HCT116 (cell line): Measurements from ENCODE around the gene MIER2.

Experiments
- CTCF ChIP-seq, 3 experiments: fragments of 200-600 bp in 1 of 3; sonication (generic) in 1 of 3; IDR thresholded peaks in 2 of 3; conservative IDR thresholded peaks in 1 of 3; 2 replicates each; pipeline ENCODE4 v1.5.1; 2012 to 2017; ENCODE audit warnings: low read depth in 2 of 3, low read length in 2 of 3, antibody characterized with exemption in 1 of 3, borderline replicate concordance in 1 of 3, control low read depth in 1 of 3, mild to moderate bottlenecking in 1 of 3, mixed read lengths in 1 of 3, mixed run types in 1 of 3, moderate library complexity in 1 of 3; ENCODE audit not compliant: insufficient read depth in 1 of 3
- EZH2 ChIP-seq: fragments of 200-600 bp; sonication (generic); IDR thresholded peaks from 2 replicates; pipeline ENCODE4 v1.6.1; 2017; ENCODE audit warnings: antibody characterized with exemption, mixed run types
- POLR2A ChIP-seq: IDR thresholded peaks from 2 replicates; pipeline ENCODE4 v1.7.0; 2011; ENCODE audit warnings: borderline replicate concordance; ENCODE audit not compliant: insufficient read depth, insufficient read length; ENCODE audit errors: extremely low read depth
- POLR2AphosphoS5 ChIP-seq: IDR thresholded peaks from 2 replicates; pipeline ENCODE4 v1.6.1; 2011; ENCODE audit warnings: mild to moderate bottlenecking, low read depth, low read length, moderate library complexity
- SIN3A ChIP-seq: IDR thresholded peaks from 2 replicates; pipeline ENCODE4 v1.6.1; 2012; ENCODE audit warnings: low read depth
- SP1 ChIP-seq: IDR thresholded peaks from 2 replicates; pipeline ENCODE4 v1.6.1; 2012; ENCODE audit warnings: low read depth

- TF ChIP-seq CTCF (IDR thresholded peaks at IDR 0.05 in 2 of 3, conservative IDR thresholded peaks at IDR 0.05 in 1 of 3; ENCODE audit: borderline replicate concordance in 1 of 3, insufficient read depth in 1 of 3, low read depth in 2 of 3, low read length in 2 of 3) = no peak
- TF ChIP-seq POLR2AphosphoS5 = no peak
- no peak for TF ChIP-seq SIN3A
- TF ChIP-seq EZH2 = no peak
- TF ChIP-seq POLR2A = no peak
- TF ChIP-seq SP1 = no peak
Observed at GRCh38 chr19:327291-328024, 17.1 kb downstream of the MIER2 start.
